ENCODE measurements around the gene OR1A1. TPM values are rescaled to one million over a fixed set of nuclear protein-coding genes. Genes with fewer than 3 reads are reported as not detected.

The OR1A1 gene
- total RNA-seq = not detected in 2 replicates

GRCh38 chr17:3207367-3207766, at the start of gene OR1A1:
Gene OR1A1 (plus strand): TSS chr17:3207667. CDS start chr17:3215621, 7,954 bp downstream.

DNA sequence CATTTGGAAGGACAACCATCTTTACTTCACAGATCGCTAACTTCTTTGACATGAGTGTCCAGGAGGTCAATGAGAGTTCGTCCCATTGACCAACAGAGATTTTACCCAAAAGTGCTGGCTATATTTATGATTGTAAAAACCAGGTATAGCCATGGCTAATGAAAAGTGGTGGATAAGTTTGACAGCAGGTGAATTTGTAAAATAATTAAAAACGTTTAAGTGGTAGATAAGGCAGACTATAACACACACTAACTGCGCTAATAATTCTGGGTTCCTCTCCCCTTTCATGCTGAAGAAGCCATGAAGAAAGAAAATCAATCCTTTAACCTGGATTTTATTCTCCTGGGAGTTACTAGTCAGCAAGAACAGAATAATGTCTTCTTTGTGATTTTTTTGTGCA, 10.2 kb upstream of the OR1A1 start, which contains the start of gene OR1A2:
TSS of gene OR1A2 (plus strand) at position 301 of the 400 bp plus-strand sequence. CDS start at position 301, 0 bp downstream.

Other genes starting within 250 kb of the OR1A1 start
- gene OR1D5, start 144.1 kb upstream of the OR1A1 start, total RNA-seq = not detected in 2 replicates
- not detected in 2 replicates for gene OR1D2, start 103.2 kb upstream of the OR1A1 start, total RNA-seq
- gene OR1G1, start 80.1 kb upstream of the OR1A1 start, total RNA-seq = not detected in 2 replicates
- gene OR1A2, start 10.1 kb upstream of the OR1A1 start, total RNA-seq = not detected in 2 replicates
- gene OR3A1, start 90.7 kb downstream of the OR1A1 start, total RNA-seq = not detected in 2 replicates
- 0.32 TPM in 1 of 2 replicates, not detected in the other for gene OR3A2, start 178.6 kb downstream of the OR1A1 start, total RNA-seq
- not detected in 2 replicates for gene OR1E1, start 190.7 kb downstream of the OR1A1 start, total RNA-seq
- gene OR3A3, start 203.7 kb downstream of the OR1A1 start, total RNA-seq = not detected in 2 replicates
- gene OR1E2, start 226.2 kb downstream of the OR1A1 start, total RNA-seq = not detected in 2 replicates

All from bronchial smooth muscle cell (primary cell).